GM12892 (cell line): ENCODE results near the gene UGGT2.

ENCODE experiments used
- DNase-seq: peaks from one replicate; pipeline ENCODE4 v3.0.0; 2011; ENCODE audit not compliant: insufficient read length
- FAIRE-seq: peaks from 2 replicates; lab custom pipeline; 2011; peaks lifted over from hg19 to GRCh38; lab: Jason Lieb, UNC
- POLR2A ChIP-seq: IDR thresholded peaks from 2 replicates; pipeline ENCODE4 v1.6.1; 2011; ENCODE audit warnings: low read depth, low read length, control low read depth
- POLR2AphosphoS5 ChIP-seq: IDR thresholded peaks from 2 replicates; pipeline ENCODE4 v1.6.1; 2011; ENCODE audit warnings: low read depth, low read length, control low read depth
- TAF1 ChIP-seq: IDR thresholded peaks from 2 replicates; pipeline ENCODE4 v1.6.1; 2011; ENCODE audit warnings: low read depth, mild to moderate bottlenecking, control low read depth, low read length, borderline replicate concordance

UGGT2 gene

GRCh38 chr13:96041326-96042110 lies 11.7 kb downstream of the UGGT2 start:
- TF ChIP-seq POLR2AphosphoS5 (no peak), POLR2A (no peak), TAF1 (no peak)
- FAIRE-seq (no peak), DNase-seq (no peak)

DNA sequence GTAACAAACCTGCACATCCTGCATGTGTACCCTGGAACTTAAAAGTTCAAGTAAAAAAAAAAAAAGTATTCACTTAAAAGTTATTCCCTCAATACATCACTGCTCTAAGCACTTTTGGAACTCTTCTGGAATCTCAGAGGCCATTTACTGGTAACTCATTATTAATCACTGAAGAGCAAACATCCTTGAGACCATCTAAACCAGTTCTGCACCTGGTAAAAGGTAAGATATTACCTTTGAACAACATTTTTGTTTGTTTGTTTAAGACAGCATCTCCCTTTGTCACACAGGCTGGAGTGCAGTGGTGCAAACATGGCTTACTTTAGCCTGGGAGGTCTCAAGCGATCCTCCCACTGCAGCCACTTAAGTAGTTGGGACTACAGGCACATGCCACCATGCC lies 16.7 kb downstream of the UGGT2 start:
- DNase-seq (no peak), FAIRE-seq (no peak)
- TF ChIP-seq POLR2A (no peak), POLR2AphosphoS5 (no peak), TAF1 (no peak)

GRCh38 chr13:96034662-96035061 lies 18.5 kb downstream of the UGGT2 start:
- FAIRE-seq, result no peak
- DNase-seq, result no peak
- TF ChIP-seq TAF1 (no peak), POLR2AphosphoS5 (no peak), POLR2A (no peak)

- TF ChIP-seq TAF1 (no peak), POLR2AphosphoS5 (no peak), POLR2A (no peak)
- DNase-seq (no peak), FAIRE-seq (no peak)
Measured at GRCh38 chr13:96033220-96034015, 19.8 kb downstream of the UGGT2 start.

GRCh38 chr13:96032717-96033116 lies 20.5 kb downstream of the UGGT2 start:
- FAIRE-seq (no peak), DNase-seq (no peak)
- TF ChIP-seq POLR2A (no peak), POLR2AphosphoS5 (no peak), TAF1 (no peak)

DNA sequence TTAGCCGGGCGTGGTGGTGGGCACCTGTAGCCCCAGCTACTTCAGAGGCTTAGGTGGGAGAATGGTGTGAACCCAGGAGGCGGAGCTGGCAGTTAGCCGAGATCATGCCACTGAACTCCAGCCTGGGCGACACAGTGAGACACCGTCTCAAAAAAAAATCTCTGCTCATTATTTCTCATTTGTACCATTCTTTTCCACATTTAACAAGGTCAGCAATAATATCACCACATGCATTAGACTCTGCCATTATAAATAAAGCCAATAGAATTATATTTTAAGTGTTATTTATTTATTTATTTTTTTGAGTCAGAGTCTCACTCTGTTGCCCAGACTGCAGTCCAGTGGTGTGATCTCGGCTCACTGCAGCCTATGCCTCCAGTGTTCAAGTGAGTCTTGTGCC lies 24.2 kb downstream of the UGGT2 start:
- TF ChIP-seq POLR2A, result no peak
- TF ChIP-seq POLR2AphosphoS5, result no peak
- no peak for TF ChIP-seq TAF1
- FAIRE-seq (no peak), DNase-seq (no peak)

DNA sequence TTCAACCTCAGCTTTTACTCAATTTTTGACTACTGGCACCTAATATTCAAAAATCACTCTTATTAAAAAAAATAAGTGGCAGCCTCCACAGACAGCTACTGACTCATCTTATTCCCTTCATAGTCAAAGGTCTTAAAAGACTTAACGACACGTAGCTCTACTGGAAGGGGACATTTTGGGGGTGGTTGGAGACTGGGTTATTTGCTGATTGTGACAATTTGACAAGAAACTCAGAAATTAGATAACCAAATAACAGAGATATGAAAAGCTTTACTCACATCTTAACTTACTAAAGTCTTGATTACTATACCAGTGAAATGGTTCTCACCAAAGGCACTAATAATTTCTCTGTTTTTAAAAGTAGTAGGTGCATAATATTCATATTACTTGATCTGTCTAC lies 25.7 kb downstream of the UGGT2 start:
- DNase-seq (no peak), FAIRE-seq (no peak)
- TF ChIP-seq POLR2AphosphoS5 (no peak), TAF1 (no peak), POLR2A (no peak)

GRCh38 chr13:96025283-96025682 lies 27.9 kb downstream of the UGGT2 start:
- DNase-seq (no peak), FAIRE-seq (no peak)
- TF ChIP-seq POLR2AphosphoS5 (no peak), TAF1 (no peak), POLR2A (no peak)

DNA sequence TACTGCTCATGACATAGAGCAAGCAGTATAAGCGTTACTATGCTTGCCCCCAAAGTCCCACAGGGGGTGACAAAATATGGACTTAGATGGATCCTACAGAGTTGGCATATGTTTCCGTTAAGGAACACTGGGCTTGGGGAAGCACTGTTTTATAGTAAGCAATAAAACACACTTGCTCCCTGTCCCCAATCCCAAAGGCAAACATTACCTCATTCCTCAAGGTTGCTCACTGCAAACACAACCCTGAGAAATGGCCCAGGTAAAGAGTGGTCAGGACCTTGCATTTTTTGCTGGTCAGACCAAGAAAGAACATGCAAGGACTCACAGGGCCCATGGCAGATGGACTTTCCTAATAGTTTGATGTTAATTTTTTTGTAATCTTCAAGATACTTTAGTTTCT lies 32.3 kb downstream of the UGGT2 start:
- DNase-seq, result no peak
- FAIRE-seq, result no peak
- no peak for TF ChIP-seq POLR2AphosphoS5
- no peak for TF ChIP-seq TAF1
- TF ChIP-seq POLR2A, result no peak

- FAIRE-seq (peak; percentile 82), DNase-seq (no peak)
- TF ChIP-seq POLR2A (no peak), POLR2AphosphoS5 (no peak), TAF1 (no peak)
Measured at GRCh38 chr13:96020155-96020575, 33.0 kb downstream of the UGGT2 start.

- no peak for TF ChIP-seq POLR2AphosphoS5
- no peak for TF ChIP-seq POLR2A
- TF ChIP-seq TAF1, result no peak
- FAIRE-seq (no peak), DNase-seq (no peak)
Measured at GRCh38 chr13:96018135-96018534, 35.1 kb downstream of the UGGT2 start.
